Astrocyte (in vitro differentiated cells and primary cell): ENCODE data around the gene SAMD5. TPM values are rescaled to one million over a fixed set of nuclear protein-coding genes. Genes with fewer than 3 reads are reported as not detected.
"Not testable (repeated sequence)": the region's sequence is repeated elsewhere in the genome, so short reads cannot be mapped to it uniquely, and the experiment has no call there.

ENCODE experiments used
- DNase-seq: peaks from one replicate; pipeline ENCODE4 v3.0.0-alpha.2; 2010; ENCODE audit warnings: low read depth
- FAIRE-seq: peaks from 2 replicates; lab custom pipeline; 2011; peaks lifted over from hg19 to GRCh38; lab: Jason Lieb, UNC
- H2AFZ ChIP-seq: 2 replicates; pipeline ENCODE4 v1.6.0; 2012; ENCODE audit warnings: low read depth, low read length, inconsistent platforms
- H3K27ac ChIP-seq: 2 replicates; pipeline ENCODE4 v1.5.1; 2011; ENCODE audit warnings: low read depth, low read length, inconsistent platforms
- H3K27me3 ChIP-seq: 2 replicates; pipeline ENCODE4 v1.6.0; 2011; ENCODE audit warnings: low read length, inconsistent platforms; ENCODE audit not compliant: insufficient read depth
- H3K36me3 ChIP-seq: 2 replicates; pipeline ENCODE4 v1.5.1; 2011; ENCODE audit warnings: low read length, inconsistent platforms; ENCODE audit not compliant: insufficient read depth
- H3K4me1 ChIP-seq: 2 replicates; pipeline ENCODE4 v1.5.1; 2011; ENCODE audit warnings: low read length, inconsistent platforms; ENCODE audit not compliant: insufficient read depth
- H3K4me2 ChIP-seq: 2 replicates; pipeline ENCODE4 v1.6.0; 2012; ENCODE audit warnings: low read length, inconsistent platforms
- H3K4me3 ChIP-seq: 2 replicates; pipeline ENCODE4 v1.5.1; 2011; ENCODE audit warnings: low read depth, mild to moderate bottlenecking, low read length, inconsistent platforms; ENCODE audit not compliant: insufficient read depth
- H3K79me2 ChIP-seq: 2 replicates; pipeline ENCODE4 v1.6.0; 2012; ENCODE audit warnings: mild to moderate bottlenecking, low read length, inconsistent platforms; ENCODE audit not compliant: insufficient read depth
- H3K9ac ChIP-seq: 2 replicates; pipeline ENCODE4 v1.6.0; 2012; ENCODE audit warnings: mild to moderate bottlenecking, low read length, inconsistent platforms
- H3K9me3 ChIP-seq: 2 replicates; pipeline ENCODE4 v1.5.1; 2012; ENCODE audit warnings: low read depth, mild to moderate bottlenecking, low read length, inconsistent platforms; ENCODE audit not compliant: insufficient read depth
- H4K20me1 ChIP-seq: 2 replicates; pipeline ENCODE4 v1.6.0; 2012; ENCODE audit warnings: low read length, inconsistent platforms; ENCODE audit not compliant: insufficient read depth
- H3K27ac Mint-ChIP-seq: one replicate; pipeline ENCODE4 v1.8.0; 2021; ENCODE audit warnings: mild to moderate bottlenecking, mixed read lengths; ENCODE audit not compliant: unreplicated experiment
- H3K27me3 Mint-ChIP-seq: one replicate; pipeline ENCODE4 v1.8.0; 2021; ENCODE audit warnings: low read depth, mixed read lengths; ENCODE audit not compliant: unreplicated experiment
- H3K36me3 Mint-ChIP-seq: one replicate; pipeline ENCODE4 v1.8.0; 2021; ENCODE audit warnings: low read depth, mixed read lengths; ENCODE audit not compliant: unreplicated experiment
- H3K4me1 Mint-ChIP-seq: one replicate; pipeline ENCODE4 v1.8.0; 2021; ENCODE audit warnings: low read depth, mixed read lengths; ENCODE audit not compliant: unreplicated experiment
- H3K4me3 Mint-ChIP-seq: one replicate; pipeline ENCODE4 v1.8.0; 2021; ENCODE audit warnings: mild to moderate bottlenecking, moderate library complexity, mixed read lengths; ENCODE audit not compliant: unreplicated experiment
- H3K9me3 Mint-ChIP-seq: one replicate; pipeline ENCODE4 v1.8.0; 2021; ENCODE audit warnings: mild to moderate bottlenecking, mixed read lengths; ENCODE audit not compliant: unreplicated experiment
- CTCF ChIP-seq: IDR thresholded peaks from 2 replicates; pipeline ENCODE4 v1.5.1; 2011; ENCODE audit warnings: low read depth, mild to moderate bottlenecking, inconsistent platforms, low read length, moderate library complexity; ENCODE audit not compliant: insufficient read depth
- EZH2 ChIP-seq: IDR thresholded peaks from 2 replicates; pipeline ENCODE4 v1.6.1; 2012; ENCODE audit warnings: mild to moderate bottlenecking, low read length, inconsistent platforms; ENCODE audit not compliant: insufficient read depth
- total RNA-seq: library from RNA; stranded (reverse); gene quantifications from 2 replicates; pipeline ENCODE4 v1.2.1, GENCODE V29; 2021

Gene SAMD5
- total RNA-seq, 1 donor from 2014 or later = 0.93 TPM

- H2AFZ ChIP-seq = no peak overlapping the region
- H3K4me2 ChIP-seq = no peak overlapping the region
Measured at GRCh38 chr6:147534116-147534860, 25.8 kb downstream of the SAMD5 start.

GRCh38 chr6:147538821-147539220, 30.3 kb downstream of the SAMD5 start:
- H4K20me1 ChIP-seq = no peaks in the 10 kb centered on the region
- FAIRE-seq (no peak), DNase-seq (no peak)
- TF ChIP-seq EZH2 (no peak), CTCF (no peak)
- no peak overlapping the region for H3K27ac ChIP-seq
- H3K36me3 ChIP-seq = no peaks in the 10 kb centered on the region
- no peaks in the 10 kb centered on the region for H3K79me2 ChIP-seq
- Mint-ChIP-seq H3K9me3 (peaks cover 20% of the 10 kb centered on the region), H3K36me3 (no peaks in the 10 kb centered on the region), H3K27ac (no peak overlapping the region), H3K4me1 (no peaks in the 10 kb centered on the region), H3K27me3 (no peaks in the 10 kb centered on the region), H3K4me3 (no peak overlapping the region)
- no peak overlapping the region for H3K9ac ChIP-seq
- H3K4me2 ChIP-seq = no peak overlapping the region
- no peak overlapping the region for H3K4me3 ChIP-seq
- H2AFZ ChIP-seq = no peak overlapping the region
- H3K4me1 ChIP-seq = no peaks in the 10 kb centered on the region
- H3K27me3 ChIP-seq = no peaks in the 10 kb centered on the region
- H3K9me3 ChIP-seq = no peaks in the 10 kb centered on the region

More at GRCh38 chr6:147534116-147534860, 25.8 kb downstream of the SAMD5 start:
- no peaks in the 10 kb centered on the region for H4K20me1 ChIP-seq
- H3K36me3 ChIP-seq = no peaks in the 10 kb centered on the region
- H3K4me1 ChIP-seq = no peaks in the 10 kb centered on the region
- TF ChIP-seq CTCF (no peak), EZH2 (no peak)
- no peak overlapping the region for H3K9ac ChIP-seq
- H3K27ac ChIP-seq = no peak overlapping the region
- H3K4me3 Mint-ChIP-seq = no peak overlapping the region
- H3K27me3 Mint-ChIP-seq = no peaks in the 10 kb centered on the region
- peaks cover 1% of the 10 kb centered on the region for H3K4me1 Mint-ChIP-seq
- H3K79me2 ChIP-seq = no peaks in the 10 kb centered on the region
- H3K36me3 Mint-ChIP-seq = no peaks in the 10 kb centered on the region
- peaks cover 4% of the 10 kb centered on the region for H3K9me3 Mint-ChIP-seq
- H3K27me3 ChIP-seq = no peaks in the 10 kb centered on the region
- FAIRE-seq (no peak), DNase-seq (no peak)
- no peaks in the 10 kb centered on the region for H3K9me3 ChIP-seq
- H3K27ac Mint-ChIP-seq = peak overlapping the region; percentile 48
- no peak overlapping the region for H3K4me3 ChIP-seq

DNA sequence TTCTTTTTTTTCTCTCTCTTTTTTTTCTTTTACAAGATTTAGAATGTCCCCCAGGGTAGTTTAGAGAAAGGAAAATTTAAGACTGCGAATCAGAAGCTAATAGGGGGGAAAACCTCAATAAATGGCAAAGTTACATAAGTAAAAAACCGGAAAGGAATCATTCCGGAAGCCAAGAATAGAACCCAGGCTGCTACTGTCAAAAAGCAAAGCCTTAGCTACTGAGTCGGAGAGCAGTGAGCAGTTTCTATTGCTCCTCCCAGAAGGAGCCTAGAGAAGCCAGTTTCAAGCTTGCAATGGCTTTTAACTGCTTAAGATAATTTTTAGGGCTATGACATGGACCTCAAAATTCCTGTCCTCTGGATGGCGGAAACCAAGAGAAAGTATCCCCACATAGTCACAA, 31.6 kb downstream of the SAMD5 start:
- Histone ChIP-seq H3K4me3 (no peak overlapping the region), H3K9me3 (no peaks in the 10 kb centered on the region), H3K4me1 (no peaks in the 10 kb centered on the region), H2AFZ (no peak overlapping the region), H3K9ac (no peak overlapping the region), H3K79me2 (no peaks in the 10 kb centered on the region), H3K36me3 (no peaks in the 10 kb centered on the region), H4K20me1 (no peaks in the 10 kb centered on the region), H3K4me2 (no peak overlapping the region), H3K27ac (no peak overlapping the region), H3K27me3 (no peaks in the 10 kb centered on the region)
- Mint-ChIP-seq H3K9me3 (peaks cover 16% of the 10 kb centered on the region), H3K27ac (no peak overlapping the region), H3K4me3 (no peak overlapping the region), H3K4me1 (no peaks in the 10 kb centered on the region), H3K27me3 (no peaks in the 10 kb centered on the region), H3K36me3 (no peaks in the 10 kb centered on the region)
- no peak for FAIRE-seq
- no peak for DNase-seq
- TF ChIP-seq EZH2 (no peak), CTCF (no peak)

DNA sequence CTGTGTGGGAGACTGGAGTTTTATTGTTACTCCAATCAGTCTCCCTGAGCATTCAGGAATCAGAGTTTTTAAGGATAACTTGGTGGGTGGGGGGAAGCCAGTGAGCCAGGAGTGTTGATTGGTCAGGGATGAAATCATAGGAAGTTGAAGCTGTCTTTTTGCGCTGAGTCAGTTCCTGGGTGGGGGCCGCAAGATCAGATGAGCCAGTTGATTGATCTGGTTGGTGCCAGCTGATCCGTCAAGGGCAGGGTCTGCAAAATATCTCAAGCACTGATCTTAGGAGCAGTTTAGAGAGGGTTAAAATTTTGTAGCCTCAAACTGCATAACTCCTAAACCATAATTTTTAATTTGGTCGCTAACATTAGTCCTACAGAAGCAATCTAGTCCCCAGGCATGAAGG, 33.9 kb downstream of the SAMD5 start:
- H2AFZ ChIP-seq, H3K27me3 ChIP-seq, H3K4me1 Mint-ChIP-seq, H3K36me3 ChIP-seq, H3K27me3 Mint-ChIP-seq, H3K9ac ChIP-seq, H3K27ac Mint-ChIP-seq, H3K79me2 ChIP-seq, FAIRE-seq, H3K36me3 Mint-ChIP-seq, H3K4me2 ChIP-seq, H3K4me3 Mint-ChIP-seq, H3K27ac ChIP-seq, DNase-seq, H3K4me1 ChIP-seq, H3K9me3 ChIP-seq, H4K20me1 ChIP-seq, H3K4me3 ChIP-seq: not testable (repeated sequence)
- H3K9me3 Mint-ChIP-seq = peaks cover 16% of the 10 kb centered on the region
